GM23338 (cell line): ENCODE results near the gene IL16. TPM values are rescaled to one million over a fixed set of nuclear protein-coding genes. Genes with fewer than 3 reads are reported as not detected.

Experiments
- ATAC-seq: fragments of 200-7000 bp; cut with Tn5 transposase; 3 replicates; pipeline ENCODE4 v1.9.1; 2020
- DNase-seq: peaks from one replicate; pipeline ENCODE4 v3.0.0-alpha.2; 2015; ENCODE audit warnings: low spot score
- H2AFZ ChIP-seq: fragments of 200-600 bp; sonication (generic); 2 replicates; pipeline ENCODE4 v1.8.0; 2016; ENCODE audit warnings: antibody characterized with exemption, mild to moderate bottlenecking, moderate library complexity
- H3F3A ChIP-seq: fragments of 200-600 bp; sonication (generic); replicated peaks from 2 replicates; pipeline ENCODE4 v1.8.0; 2017; ENCODE audit warnings: antibody characterized with exemption, mixed run types, low read depth
- H3K27ac ChIP-seq: fragments of 200-600 bp; sonication (generic); 2 replicates; pipeline ENCODE4 v1.6.1; 2016; ENCODE audit warnings: low read depth
- H3K27me3 ChIP-seq: fragments of 200-600 bp; sonication (generic); 2 replicates; pipeline ENCODE4 v1.8.0; 2016; ENCODE audit warnings: mild to moderate bottlenecking, mixed run types, moderate library complexity; ENCODE audit not compliant: insufficient read depth
- H3K36me3 ChIP-seq: fragments of 200-600 bp; sonication (generic); 2 replicates; pipeline ENCODE4 v1.8.0; 2016; ENCODE audit warnings: mild to moderate bottlenecking; ENCODE audit not compliant: insufficient read depth
- H3K4me1 ChIP-seq: fragments of 200-600 bp; sonication (generic); 2 replicates; pipeline ENCODE4 v1.8.0; 2016; ENCODE audit warnings: mild to moderate bottlenecking, moderate library complexity; ENCODE audit not compliant: insufficient read depth
- H3K4me2 ChIP-seq: fragments of 200-600 bp; sonication (generic); 2 replicates; pipeline ENCODE4 v1.7.1; 2017; ENCODE audit warnings: mixed run types
- H3K4me3 ChIP-seq: fragments of 200-600 bp; sonication (generic); 2 replicates; pipeline ENCODE4 v1.6.1; 2016; ENCODE audit warnings: mixed run types
- H3K79me2 ChIP-seq: fragments of 200-600 bp; sonication (generic); replicated peaks from 2 replicates; pipeline ENCODE4 v1.8.0; 2017; ENCODE audit warnings: mild to moderate bottlenecking; ENCODE audit not compliant: insufficient read depth
- H3K9me2 ChIP-seq: fragments of 200-600 bp; sonication (generic); 2 replicates; pipeline ENCODE4 v1.8.0; 2017; ENCODE audit not compliant: insufficient read depth
- H4K20me1 ChIP-seq: fragments of 200-600 bp; sonication (generic); replicated peaks from 2 replicates; pipeline ENCODE4 v1.8.0; 2017; ENCODE audit warnings: mild to moderate bottlenecking; ENCODE audit not compliant: insufficient read depth
- H3K27ac Mint-ChIP-seq: 2 replicates; pipeline ENCODE4 v1.8.0; 2020; ENCODE audit warnings: inconsistent platforms, mild to moderate bottlenecking, moderate library complexity, mixed read lengths
- H3K27me3 Mint-ChIP-seq: 3 replicates; pipeline ENCODE4 v1.8.0; 2022; ENCODE audit warnings: low read depth, mild to moderate bottlenecking, moderate library complexity, mixed read lengths, inconsistent platforms; ENCODE audit not compliant: insufficient read depth, poor library complexity
- H3K36me3 Mint-ChIP-seq: 3 replicates; pipeline ENCODE4 v1.8.0; 2021; ENCODE audit warnings: low read depth, mild to moderate bottlenecking, inconsistent platforms, moderate library complexity, mixed read lengths
- H3K4me1 Mint-ChIP-seq: 3 replicates; pipeline ENCODE4 v1.8.0; 2020; ENCODE audit warnings: mild to moderate bottlenecking, inconsistent platforms, mixed read lengths
- H3K4me3 Mint-ChIP-seq: 3 replicates; pipeline ENCODE4 v1.8.0; 2021; ENCODE audit warnings: moderate library complexity, mild to moderate bottlenecking, inconsistent platforms, mixed read lengths
- H3K9me3 Mint-ChIP-seq: 3 replicates; pipeline ENCODE4 v1.8.0; 2020; ENCODE audit warnings: moderate library complexity, mild to moderate bottlenecking, inconsistent platforms, mixed read lengths
- CREB1 ChIP-seq: fragments of 250-450 bp; sonication (Bioruptor Pico); IDR thresholded peaks from 2 replicates; pipeline ENCODE4 v1.5.0; 2020; ENCODE audit warnings: low read depth, mild to moderate bottlenecking, moderate library complexity
- EZH2 ChIP-seq: fragments of 200-600 bp; sonication (generic); IDR thresholded peaks from one replicate; pipeline ENCODE4 v1.8.0; 2017; ENCODE audit warnings: antibody characterized with exemption, mild to moderate bottlenecking, low read depth; ENCODE audit not compliant: unreplicated experiment
- EZH2phosphoT487 ChIP-seq: fragments of 200-600 bp; sonication (generic); IDR thresholded peaks from one replicate; pipeline ENCODE4 v1.8.1; 2018; ENCODE audit warnings: antibody characterized with exemption; ENCODE audit not compliant: unreplicated experiment
- JUNB ChIP-seq: IDR thresholded peaks from one replicate; pipeline ENCODE4 v1.6.1; 2016; ENCODE audit warnings: antibody characterized with exemption; ENCODE audit not compliant: unreplicated experiment
- NANOG ChIP-seq: IDR thresholded peaks from 2 replicates; pipeline ENCODE4 v1.6.1; 2016; ENCODE audit warnings: antibody characterized with exemption, borderline replicate concordance
- POLR2AphosphoS5 ChIP-seq: IDR thresholded peaks from 2 replicates; pipeline ENCODE4 v1.6.1; 2016; ENCODE audit warnings: antibody characterized with exemption, low read depth
- STAT1 ChIP-seq: IDR thresholded peaks from one replicate; pipeline ENCODE4 v1.6.1; 2016; ENCODE audit warnings: antibody characterized with exemption; ENCODE audit not compliant: unreplicated experiment
- ZNF114 ChIP-seq: fragments of 250-450 bp; sonication (Bioruptor Pico); IDR thresholded peaks from 2 replicates; pipeline ENCODE4 v1.5.0; 2020; ENCODE audit warnings: mild to moderate bottlenecking, moderate library complexity
- ZNF331 ChIP-seq: fragments of 250-450 bp; sonication (Bioruptor Pico); IDR thresholded peaks from 2 replicates; pipeline ENCODE4 v1.5.0; 2020; ENCODE audit warnings: low read depth, mild to moderate bottlenecking, moderate library complexity
- polyA plus RNA-seq: library from polyadenylated mRNA; unstranded; fragments of >200 nt; fragmentation: Nextera tagmentation; extraction: Ambion mirVana; gene quantifications from 2 replicates; pipeline ENCODE4 v1.2.1, GENCODE V29; 2016
- total RNA-seq: library from RNA; depleted of rRNA; stranded (reverse); fragments of >200 nt; shearing (Covaris generic); gene quantifications from 2 replicates; pipeline ENCODE4 v1.2.3, GENCODE V29; 2014
- TF ChIP-seq, protein P1 (sequence below): IDR thresholded peaks from one replicate; pipeline ENCODE4 v1.6.1; 2018; ENCODE audit warnings: antibody characterized with exemption; ENCODE audit not compliant: unreplicated experiment
- TF ChIP-seq, protein P2 (sequence below): IDR thresholded peaks from 2 replicates; pipeline ENCODE4 v1.6.1; 2016; ENCODE audit warnings: antibody characterized with exemption
- TF ChIP-seq, protein P3 (sequence below), 2 experiments: fragments of 200-600 bp in 1 of 2; sonication (generic) in 1 of 2; conservative IDR thresholded peaks; 2 replicates each; pipeline versions ENCODE4 v1.5.1 to v1.6.1; 2016 to 2017; ENCODE audit warnings: antibody characterized with exemption in 2 of 2, low read depth in 2 of 2, mild to moderate bottlenecking in 2 of 2, moderate library complexity in 1 of 2

IL16 gene
- total and polyA plus RNA-seq, 2 experiments from 2014 or later: 0.29 TPM; not detected in 1

DNA sequence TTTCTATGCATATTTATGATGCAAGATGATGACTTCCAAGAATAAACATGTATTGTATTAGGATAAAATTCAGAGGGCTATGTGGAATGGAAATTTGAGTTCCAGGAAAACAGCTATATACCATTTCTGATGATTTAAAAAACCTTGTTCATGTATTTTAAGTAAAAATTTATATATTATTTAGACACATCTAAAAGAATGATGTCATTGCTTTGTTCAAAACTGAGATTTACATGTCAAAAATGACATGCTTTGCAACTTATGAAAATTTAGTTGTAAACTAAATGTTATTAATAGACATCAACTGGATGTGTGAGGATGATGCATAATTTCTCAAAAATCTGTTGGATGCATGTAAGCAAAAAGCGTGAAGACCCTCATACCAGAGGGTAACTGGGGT is 125.0 kb downstream of the IL16 start (continued):
- TF ChIP-seq, protein P1, sequence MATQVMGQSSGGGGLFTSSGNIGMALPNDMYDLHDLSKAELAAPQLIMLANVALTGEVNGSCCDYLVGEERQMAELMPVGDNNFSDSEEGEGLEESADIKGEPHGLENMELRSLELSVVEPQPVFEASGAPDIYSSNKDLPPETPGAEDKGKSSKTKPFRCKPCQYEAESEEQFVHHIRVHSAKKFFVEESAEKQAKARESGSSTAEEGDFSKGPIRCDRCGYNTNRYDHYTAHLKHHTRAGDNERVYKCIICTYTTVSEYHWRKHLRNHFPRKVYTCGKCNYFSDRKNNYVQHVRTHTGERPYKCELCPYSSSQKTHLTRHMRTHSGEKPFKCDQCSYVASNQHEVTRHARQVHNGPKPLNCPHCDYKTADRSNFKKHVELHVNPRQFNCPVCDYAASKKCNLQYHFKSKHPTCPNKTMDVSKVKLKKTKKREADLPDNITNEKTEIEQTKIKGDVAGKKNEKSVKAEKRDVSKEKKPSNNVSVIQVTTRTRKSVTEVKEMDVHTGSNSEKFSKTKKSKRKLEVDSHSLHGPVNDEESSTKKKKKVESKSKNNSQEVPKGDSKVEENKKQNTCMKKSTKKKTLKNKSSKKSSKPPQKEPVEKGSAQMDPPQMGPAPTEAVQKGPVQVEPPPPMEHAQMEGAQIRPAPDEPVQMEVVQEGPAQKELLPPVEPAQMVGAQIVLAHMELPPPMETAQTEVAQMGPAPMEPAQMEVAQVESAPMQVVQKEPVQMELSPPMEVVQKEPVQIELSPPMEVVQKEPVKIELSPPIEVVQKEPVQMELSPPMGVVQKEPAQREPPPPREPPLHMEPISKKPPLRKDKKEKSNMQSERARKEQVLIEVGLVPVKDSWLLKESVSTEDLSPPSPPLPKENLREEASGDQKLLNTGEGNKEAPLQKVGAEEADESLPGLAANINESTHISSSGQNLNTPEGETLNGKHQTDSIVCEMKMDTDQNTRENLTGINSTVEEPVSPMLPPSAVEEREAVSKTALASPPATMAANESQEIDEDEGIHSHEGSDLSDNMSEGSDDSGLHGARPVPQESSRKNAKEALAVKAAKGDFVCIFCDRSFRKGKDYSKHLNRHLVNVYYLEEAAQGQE: no peak
- TF ChIP-seq, protein P2, sequence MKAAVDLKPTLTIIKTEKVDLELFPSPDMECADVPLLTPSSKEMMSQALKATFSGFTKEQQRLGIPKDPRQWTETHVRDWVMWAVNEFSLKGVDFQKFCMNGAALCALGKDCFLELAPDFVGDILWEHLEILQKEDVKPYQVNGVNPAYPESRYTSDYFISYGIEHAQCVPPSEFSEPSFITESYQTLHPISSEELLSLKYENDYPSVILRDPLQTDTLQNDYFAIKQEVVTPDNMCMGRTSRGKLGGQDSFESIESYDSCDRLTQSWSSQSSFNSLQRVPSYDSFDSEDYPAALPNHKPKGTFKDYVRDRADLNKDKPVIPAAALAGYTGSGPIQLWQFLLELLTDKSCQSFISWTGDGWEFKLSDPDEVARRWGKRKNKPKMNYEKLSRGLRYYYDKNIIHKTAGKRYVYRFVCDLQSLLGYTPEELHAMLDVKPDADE: no peak
- no peak for TF ChIP-seq EZH2
- TF ChIP-seq EZH2phosphoT487: no peak
- no peak for TF ChIP-seq NANOG
- no peak for TF ChIP-seq POLR2AphosphoS5
- TF ChIP-seq JUNB: no peak
- no peak for TF ChIP-seq CREB1 (CRISPR knock-in tag)
- TF ChIP-seq STAT1: no peak

DNA sequence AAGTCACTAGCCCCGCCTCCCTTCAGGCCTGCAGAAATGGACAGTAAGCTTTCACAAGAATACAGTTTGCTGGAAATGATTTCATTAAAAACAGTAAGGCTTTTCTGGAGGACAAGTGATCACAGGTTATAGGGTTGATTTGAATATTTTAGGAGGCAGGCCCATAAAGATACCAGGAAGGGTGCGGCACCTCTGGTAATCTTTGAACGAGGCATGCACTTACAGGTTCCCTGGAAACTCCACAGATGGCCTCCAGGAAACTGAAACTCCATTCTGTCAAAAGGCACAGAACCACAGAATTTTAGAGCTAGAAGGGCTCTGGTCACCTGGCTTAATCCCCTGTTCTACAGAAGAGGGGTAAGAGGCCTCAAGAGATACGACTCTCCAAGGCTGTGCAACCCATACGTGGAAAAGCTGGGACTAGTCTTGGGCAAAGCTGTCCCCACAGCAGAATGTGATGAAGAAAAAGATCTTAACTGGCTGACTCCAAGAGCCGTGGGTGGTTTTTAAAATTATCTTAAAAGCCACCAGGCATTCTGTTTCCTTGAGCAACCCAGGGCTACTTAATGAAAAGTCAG is 126.1 kb downstream of the IL16 start:
- Histone ChIP-seq H3K4me2 (peak overlapping the region; percentile 88), H3K79me2 (no peaks in the 10 kb centered on the region), H3K4me1 (no peaks in the 10 kb centered on the region), H3K27ac (no peak overlapping the region), H4K20me1 (no peaks in the 10 kb centered on the region), H3K9me2 (no peaks in the 10 kb centered on the region), H2AFZ (no peak overlapping the region), H3K36me3 (no peaks in the 10 kb centered on the region), H3K4me3 (peak overlapping the region; percentile 88; the same call in 1 of the 2 replicates), H3K27me3 (no peaks in the 10 kb centered on the region), H3F3A (no peaks in the 10 kb centered on the region)
- Mint-ChIP-seq H3K27ac (no peak overlapping the region), H3K36me3 (peaks cover 8% of the 10 kb centered on the region; the same call in 2 of the 3 replicates), H3K9me3 (no peaks in the 10 kb centered on the region; the same call in 2 of the 3 replicates), H3K4me1 (peaks cover 10% of the 10 kb centered on the region; the same call in 1 of the 3 replicates), H3K27me3 (peaks cover 7% of the 10 kb centered on the region), H3K4me3 (peak overlapping the region; percentile 43; the same call in 2 of the 3 replicates)
- ATAC-seq (no peak), DNase-seq (no peak)
- no peak for TF ChIP-seq ZNF331 (CRISPR knock-in tag)
- TF ChIP-seq, protein P2: no peak
- no peak for TF ChIP-seq EZH2
- no peak for TF ChIP-seq ZNF114
- no peak for TF ChIP-seq JUNB
- TF ChIP-seq, protein P3, sequence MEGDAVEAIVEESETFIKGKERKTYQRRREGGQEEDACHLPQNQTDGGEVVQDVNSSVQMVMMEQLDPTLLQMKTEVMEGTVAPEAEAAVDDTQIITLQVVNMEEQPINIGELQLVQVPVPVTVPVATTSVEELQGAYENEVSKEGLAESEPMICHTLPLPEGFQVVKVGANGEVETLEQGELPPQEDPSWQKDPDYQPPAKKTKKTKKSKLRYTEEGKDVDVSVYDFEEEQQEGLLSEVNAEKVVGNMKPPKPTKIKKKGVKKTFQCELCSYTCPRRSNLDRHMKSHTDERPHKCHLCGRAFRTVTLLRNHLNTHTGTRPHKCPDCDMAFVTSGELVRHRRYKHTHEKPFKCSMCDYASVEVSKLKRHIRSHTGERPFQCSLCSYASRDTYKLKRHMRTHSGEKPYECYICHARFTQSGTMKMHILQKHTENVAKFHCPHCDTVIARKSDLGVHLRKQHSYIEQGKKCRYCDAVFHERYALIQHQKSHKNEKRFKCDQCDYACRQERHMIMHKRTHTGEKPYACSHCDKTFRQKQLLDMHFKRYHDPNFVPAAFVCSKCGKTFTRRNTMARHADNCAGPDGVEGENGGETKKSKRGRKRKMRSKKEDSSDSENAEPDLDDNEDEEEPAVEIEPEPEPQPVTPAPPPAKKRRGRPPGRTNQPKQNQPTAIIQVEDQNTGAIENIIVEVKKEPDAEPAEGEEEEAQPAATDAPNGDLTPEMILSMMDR (conservative IDR thresholded peaks at IDR 0.05; ENCODE audit: low read depth in 2 of 2): no peak
- TF ChIP-seq STAT1: no peak
